ENCODE measurements around the gene SPG7. TPM values are rescaled to one million over a fixed set of nuclear protein-coding genes. Genes with fewer than 3 reads are reported as not detected.

SPG7 gene
- total and polyA plus RNA-seq, 2 experiments from 2014 or later = 108 to 222 TPM

GRCh38 chr16:89491974-89492687, 16.1 kb upstream of the SPG7 start:
- Histone ChIP-seq H3K4me1 (ENCODE audit: insufficient read depth) (peaks cover 20% of the 10 kb centered on the region), H3K36me3 (replicated peaks; ENCODE audit: insufficient read depth, low read depth) (no peaks in the 10 kb centered on the region), H4K20me1 (ENCODE audit: insufficient read depth, poor library complexity, severe bottlenecking) (peaks cover 19% of the 10 kb centered on the region), H3K4me3 (peak overlapping the region; percentile 51), H3K4me2 (peak overlapping the region; percentile 99), H3K27ac (peak overlapping the region; percentile 91), H3K9me3 (ENCODE audit: low read depth) (no peaks in the 10 kb centered on the region), H3K79me2 (peaks cover 55% of the 10 kb centered on the region), H3K27me3 (no peaks in the 10 kb centered on the region), H3K9me2 (replicated peaks; ENCODE audit: insufficient read depth) (no peaks in the 10 kb centered on the region), H2AFZ (no peak overlapping the region)
- TF ChIP-seq, protein P1, sequence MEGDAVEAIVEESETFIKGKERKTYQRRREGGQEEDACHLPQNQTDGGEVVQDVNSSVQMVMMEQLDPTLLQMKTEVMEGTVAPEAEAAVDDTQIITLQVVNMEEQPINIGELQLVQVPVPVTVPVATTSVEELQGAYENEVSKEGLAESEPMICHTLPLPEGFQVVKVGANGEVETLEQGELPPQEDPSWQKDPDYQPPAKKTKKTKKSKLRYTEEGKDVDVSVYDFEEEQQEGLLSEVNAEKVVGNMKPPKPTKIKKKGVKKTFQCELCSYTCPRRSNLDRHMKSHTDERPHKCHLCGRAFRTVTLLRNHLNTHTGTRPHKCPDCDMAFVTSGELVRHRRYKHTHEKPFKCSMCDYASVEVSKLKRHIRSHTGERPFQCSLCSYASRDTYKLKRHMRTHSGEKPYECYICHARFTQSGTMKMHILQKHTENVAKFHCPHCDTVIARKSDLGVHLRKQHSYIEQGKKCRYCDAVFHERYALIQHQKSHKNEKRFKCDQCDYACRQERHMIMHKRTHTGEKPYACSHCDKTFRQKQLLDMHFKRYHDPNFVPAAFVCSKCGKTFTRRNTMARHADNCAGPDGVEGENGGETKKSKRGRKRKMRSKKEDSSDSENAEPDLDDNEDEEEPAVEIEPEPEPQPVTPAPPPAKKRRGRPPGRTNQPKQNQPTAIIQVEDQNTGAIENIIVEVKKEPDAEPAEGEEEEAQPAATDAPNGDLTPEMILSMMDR (IDR thresholded peaks at IDR 0.05; ENCODE audit: poor library complexity) = no peak
- DNase-seq (ENCODE audit: low spot score) = no peak
- WGBS (ENCODE audit: low lambda C conversion rate, missing lambda C conversion rate) = 88% methylated on average over 24 of the region's 24 CpGs

- H3K9me3 ChIP-seq (ENCODE audit: low read depth) = no peaks in the 10 kb centered on the region
- H2AFZ ChIP-seq = no peak overlapping the region
- peaks cover 7% of the 10 kb centered on the region for H3K4me1 ChIP-seq (ENCODE audit: insufficient read depth)
- no peaks in the 10 kb centered on the region for H3K36me3 ChIP-seq (replicated peaks; ENCODE audit: insufficient read depth, low read depth)
- H3K4me3 ChIP-seq = no peak overlapping the region
- TF ChIP-seq, protein P1 (IDR thresholded peaks at IDR 0.05; ENCODE audit: poor library complexity) = no peak
- TF ChIP-seq EZH2phosphoT487 (IDR thresholded peaks at IDR 0.05; ENCODE audit: low read depth, severe bottlenecking, unreplicated experiment) (no peak), EZH2 (IDR thresholded peaks at IDR 0.05; ENCODE audit: borderline replicate concordance) (no peak)
- WGBS (ENCODE audit: low lambda C conversion rate, missing lambda C conversion rate) = 86% methylated on average over 5 of the region's 5 CpGs
- DNase-seq (ENCODE audit: low spot score) = no peak
- no peak overlapping the region for H3K4me2 ChIP-seq
- no peaks in the 10 kb centered on the region for H3K9me2 ChIP-seq (replicated peaks; ENCODE audit: insufficient read depth)
- H3K27ac ChIP-seq = no peak overlapping the region
- peaks cover 41% of the 10 kb centered on the region for H3K79me2 ChIP-seq
- H3K27me3 ChIP-seq = no peaks in the 10 kb centered on the region
- H4K20me1 ChIP-seq (ENCODE audit: insufficient read depth, poor library complexity, severe bottlenecking) = peaks cover 2% of the 10 kb centered on the region
Measured at GRCh38 chr16:89493776-89494175, 14.4 kb upstream of the SPG7 start.

DNA sequence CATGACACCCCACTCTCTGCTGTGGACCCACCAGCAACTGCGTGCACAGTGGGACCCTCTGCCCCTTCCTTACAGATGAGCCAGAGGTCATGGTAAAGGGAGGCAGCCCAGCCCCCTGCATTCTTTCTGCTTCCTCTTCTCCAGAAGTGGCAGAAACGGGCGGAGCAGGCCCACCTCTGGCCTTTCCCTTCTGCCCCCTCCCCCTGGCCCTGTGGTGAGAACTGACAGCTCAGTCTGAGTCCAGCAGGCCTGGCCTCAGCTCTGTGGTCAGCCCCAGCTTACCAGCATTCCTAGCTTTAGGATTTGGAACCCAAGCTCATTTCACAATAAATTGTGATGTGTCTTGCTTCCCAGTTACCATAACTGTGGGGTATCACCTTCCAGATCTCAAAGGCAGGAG, 13.1 kb upstream of the SPG7 start:
- DNase-seq (ENCODE audit: low spot score) = no peak
- 72% methylated on average over 3 of the region's 3 CpGs for WGBS (ENCODE audit: low lambda C conversion rate, missing lambda C conversion rate)
- H3K27me3 ChIP-seq = no peaks in the 10 kb centered on the region
- no peak overlapping the region for H3K4me2 ChIP-seq
- no peaks in the 10 kb centered on the region for H3K9me3 ChIP-seq (ENCODE audit: low read depth)
- H3K36me3 ChIP-seq (replicated peaks; ENCODE audit: insufficient read depth, low read depth) = no peaks in the 10 kb centered on the region
- no peaks in the 10 kb centered on the region for H3K9me2 ChIP-seq (replicated peaks; ENCODE audit: insufficient read depth)
- H4K20me1 ChIP-seq (ENCODE audit: insufficient read depth, poor library complexity, severe bottlenecking) = no peaks in the 10 kb centered on the region
- H3K4me1 ChIP-seq (ENCODE audit: insufficient read depth) = peaks cover 5% of the 10 kb centered on the region
- no peak overlapping the region for H3K27ac ChIP-seq
- peaks cover 29% of the 10 kb centered on the region for H3K79me2 ChIP-seq
- no peak overlapping the region for H2AFZ ChIP-seq
- TF ChIP-seq, protein P1 (IDR thresholded peaks at IDR 0.05; ENCODE audit: poor library complexity) = no peak
- TF ChIP-seq EZH2 (IDR thresholded peaks at IDR 0.05; ENCODE audit: borderline replicate concordance) (no peak), EZH2phosphoT487 (IDR thresholded peaks at IDR 0.05; ENCODE audit: low read depth, severe bottlenecking, unreplicated experiment) (no peak)
- no peak overlapping the region for H3K4me3 ChIP-seq

Measured in hepatocyte (in vitro differentiated cells).